Measurements from ENCODE around the gene SAMD4A. TPM values are rescaled to one million over a fixed set of nuclear protein-coding genes. Genes with fewer than 3 reads are reported as not detected.

SAMD4A gene
- total RNA-seq, 2 donors from 2014 or later = 11.2 to 15.3 TPM

DNA sequence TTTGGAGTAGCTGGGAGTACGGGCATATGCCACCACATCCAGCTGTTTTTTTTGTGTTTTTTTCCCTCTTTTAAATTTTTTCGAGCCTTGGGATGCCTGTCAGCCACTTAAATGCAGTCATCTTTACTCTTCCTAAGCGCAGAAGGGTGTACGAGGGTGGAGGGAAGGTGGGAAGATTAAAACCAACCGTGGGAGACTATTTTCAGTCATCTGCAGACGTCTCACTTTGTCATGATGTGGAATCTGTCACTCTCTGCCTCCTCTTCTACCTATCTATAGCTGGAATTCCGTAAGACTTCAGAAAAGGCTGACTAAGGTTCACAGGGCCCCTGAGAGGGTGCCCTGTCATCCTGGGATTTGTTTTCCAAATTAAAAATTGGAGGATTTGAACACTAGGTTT lies 105.3 kb downstream of the SAMD4A start:
- no peaks in the 10 kb centered on the region for H3K27me3 ChIP-seq
- no peaks in the 10 kb centered on the region for H3K9me3 ChIP-seq
- H3K27ac ChIP-seq = no peak overlapping the region
- no peaks in the 10 kb centered on the region for H3K36me3 ChIP-seq (replicated peaks in 1 of 2; ENCODE audit: insufficient read depth in 1 of 2, low read depth in 2 of 2)
- H3K4me1 ChIP-seq = no peaks in the 10 kb centered on the region
- ATAC-seq (no peak), DNase-seq (no peak)
- H3K4me3 ChIP-seq = no peak overlapping the region
- 77 to 86% methylated on average over 7 of the region's 7 CpGs for WGBS, 2 donors
- intact Hi-C loops (cut with DNase I) = no loop called here
- TF ChIP-seq POLR2A (IDR thresholded peaks at IDR 0.05) = no peak
- no peak for TF ChIP-seq CTCF (IDR thresholded peaks at IDR 0.05)

- ATAC-seq (no peak), DNase-seq (no peak)
- WGBS, 2 donors = 49 to 71% methylated on average over 5 of the region's 5 CpGs
- Histone ChIP-seq H3K4me3 (no peak overlapping the region), H3K36me3 (replicated peaks in 1 of 2; ENCODE audit: insufficient read depth in 1 of 2, low read depth in 2 of 2) (no peaks in the 10 kb centered on the region), H3K27me3 (no peaks in the 10 kb centered on the region), H3K27ac (no peak overlapping the region), H3K9me3 (no peaks in the 10 kb centered on the region), H3K4me1 (no peaks in the 10 kb centered on the region)
- TF ChIP-seq CTCF (IDR thresholded peaks at IDR 0.05) (no peak), POLR2A (IDR thresholded peaks at IDR 0.05) (no peak)
- intact Hi-C loops (cut with DNase I) = no loop called here
Observed at GRCh38 chr14:54672688-54673087, 105.8 kb downstream of the SAMD4A start.

GRCh38 chr14:54673193-54674045 lies 106.5 kb downstream of the SAMD4A start:
- intact Hi-C loops (cut with DNase I) = no loop called here
- no peaks in the 10 kb centered on the region for H3K36me3 ChIP-seq (replicated peaks in 1 of 2; ENCODE audit: insufficient read depth in 1 of 2, low read depth in 2 of 2)
- H3K9me3 ChIP-seq = no peaks in the 10 kb centered on the region
- ATAC-seq (no peak), DNase-seq (no peak)
- TF ChIP-seq CTCF (IDR thresholded peaks at IDR 0.05) (no peak), POLR2A (IDR thresholded peaks at IDR 0.05) (no peak)
- no peaks in the 10 kb centered on the region for H3K27me3 ChIP-seq
- H3K27ac ChIP-seq = no peak overlapping the region
- H3K4me3 ChIP-seq = no peak overlapping the region
- H3K4me1 ChIP-seq = no peaks in the 10 kb centered on the region
- 79 to 89% methylated on average over 12 to 13 of the region's 13 CpGs for WGBS, 2 donors

GRCh38 chr14:54674046-54674741 lies 107.3 kb downstream of the SAMD4A start:
- Histone ChIP-seq H3K27me3 (no peaks in the 10 kb centered on the region), H3K4me1 (no peaks in the 10 kb centered on the region), H3K9me3 (no peaks in the 10 kb centered on the region), H3K36me3 (replicated peaks in 1 of 2; ENCODE audit: insufficient read depth in 1 of 2, low read depth in 2 of 2) (no peaks in the 10 kb centered on the region), H3K4me3 (no peak overlapping the region), H3K27ac (no peak overlapping the region)
- DNase-seq (no peak), ATAC-seq (no peak)
- intact Hi-C loops (cut with DNase I) = no loop called here
- TF ChIP-seq CTCF (IDR thresholded peaks at IDR 0.05) = no peak
- no peak for TF ChIP-seq POLR2A (IDR thresholded peaks at IDR 0.05)
- 28 to 53% methylated on average over 3 of the region's 3 CpGs for WGBS, 2 donors
